ENCODE measurements around the gene SIPA1L3. TPM values are rescaled to one million over a fixed set of nuclear protein-coding genes. Genes with fewer than 3 reads are reported as not detected.
A peak's percentile ranks its signal among the peaks of the same experiment; 100 is the strongest.

The SIPA1L3 gene
- total RNA-seq, 3 donors from 2014 or later = 9.6 to 29.8 (median 28.5) TPM

DNA sequence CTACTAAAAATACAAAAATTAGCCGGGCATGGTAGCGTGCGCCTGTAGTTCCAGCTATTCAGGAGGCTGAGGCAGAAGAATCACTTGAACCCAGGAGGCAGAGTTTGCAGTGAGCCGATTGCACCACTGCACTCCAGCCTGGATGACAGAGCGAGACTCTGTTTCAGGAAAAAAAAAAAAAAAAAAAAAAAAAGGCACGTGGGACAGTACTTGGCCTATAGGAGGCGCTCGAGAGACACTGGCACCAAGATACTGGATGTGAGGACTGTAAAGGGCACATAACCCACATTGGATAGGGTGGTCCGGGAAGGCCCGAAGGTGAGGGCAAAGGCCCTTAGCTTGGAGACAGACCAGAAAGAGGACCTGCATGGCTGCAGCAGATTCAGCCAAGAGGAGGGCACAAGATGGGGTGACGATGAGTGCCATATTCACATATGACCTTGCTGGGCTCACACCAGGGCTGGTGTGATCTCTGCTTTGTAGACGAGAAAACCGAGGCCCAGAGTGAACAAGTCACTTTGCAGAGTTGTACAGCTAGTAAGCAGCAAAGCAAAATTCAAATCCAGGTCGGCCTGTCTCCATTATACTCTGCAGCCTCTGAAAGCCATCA, 227.6 kb downstream of the SIPA1L3 start:
- H3K36me3 ChIP-seq = no peaks in the 10 kb centered on the region
- no peaks in the 10 kb centered on the region for H3K4me1 ChIP-seq
- H3K27me3 ChIP-seq = no peaks in the 10 kb centered on the region
- H3K9me3 ChIP-seq = no peaks in the 10 kb centered on the region
- no peak for TF ChIP-seq POLR2A (IDR thresholded peaks at IDR 0.05)
- TF ChIP-seq, protein P1, sequence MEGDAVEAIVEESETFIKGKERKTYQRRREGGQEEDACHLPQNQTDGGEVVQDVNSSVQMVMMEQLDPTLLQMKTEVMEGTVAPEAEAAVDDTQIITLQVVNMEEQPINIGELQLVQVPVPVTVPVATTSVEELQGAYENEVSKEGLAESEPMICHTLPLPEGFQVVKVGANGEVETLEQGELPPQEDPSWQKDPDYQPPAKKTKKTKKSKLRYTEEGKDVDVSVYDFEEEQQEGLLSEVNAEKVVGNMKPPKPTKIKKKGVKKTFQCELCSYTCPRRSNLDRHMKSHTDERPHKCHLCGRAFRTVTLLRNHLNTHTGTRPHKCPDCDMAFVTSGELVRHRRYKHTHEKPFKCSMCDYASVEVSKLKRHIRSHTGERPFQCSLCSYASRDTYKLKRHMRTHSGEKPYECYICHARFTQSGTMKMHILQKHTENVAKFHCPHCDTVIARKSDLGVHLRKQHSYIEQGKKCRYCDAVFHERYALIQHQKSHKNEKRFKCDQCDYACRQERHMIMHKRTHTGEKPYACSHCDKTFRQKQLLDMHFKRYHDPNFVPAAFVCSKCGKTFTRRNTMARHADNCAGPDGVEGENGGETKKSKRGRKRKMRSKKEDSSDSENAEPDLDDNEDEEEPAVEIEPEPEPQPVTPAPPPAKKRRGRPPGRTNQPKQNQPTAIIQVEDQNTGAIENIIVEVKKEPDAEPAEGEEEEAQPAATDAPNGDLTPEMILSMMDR (IDR thresholded peaks at IDR 0.05) = peak in 1 of 3 donors; percentile 18
- no peak for TF ChIP-seq POLR2AphosphoS5 (IDR thresholded peaks at IDR 0.05)
- H3K27ac ChIP-seq = no peak overlapping the region
- no peak for DNase-seq (ENCODE audit: low spot score in 2 of 2)
- no peak overlapping the region for H3K4me3 ChIP-seq
- intact Hi-C loops (cut with DNase I; ENCODE audit: low total_unique reads) = no loop called here

DNA sequence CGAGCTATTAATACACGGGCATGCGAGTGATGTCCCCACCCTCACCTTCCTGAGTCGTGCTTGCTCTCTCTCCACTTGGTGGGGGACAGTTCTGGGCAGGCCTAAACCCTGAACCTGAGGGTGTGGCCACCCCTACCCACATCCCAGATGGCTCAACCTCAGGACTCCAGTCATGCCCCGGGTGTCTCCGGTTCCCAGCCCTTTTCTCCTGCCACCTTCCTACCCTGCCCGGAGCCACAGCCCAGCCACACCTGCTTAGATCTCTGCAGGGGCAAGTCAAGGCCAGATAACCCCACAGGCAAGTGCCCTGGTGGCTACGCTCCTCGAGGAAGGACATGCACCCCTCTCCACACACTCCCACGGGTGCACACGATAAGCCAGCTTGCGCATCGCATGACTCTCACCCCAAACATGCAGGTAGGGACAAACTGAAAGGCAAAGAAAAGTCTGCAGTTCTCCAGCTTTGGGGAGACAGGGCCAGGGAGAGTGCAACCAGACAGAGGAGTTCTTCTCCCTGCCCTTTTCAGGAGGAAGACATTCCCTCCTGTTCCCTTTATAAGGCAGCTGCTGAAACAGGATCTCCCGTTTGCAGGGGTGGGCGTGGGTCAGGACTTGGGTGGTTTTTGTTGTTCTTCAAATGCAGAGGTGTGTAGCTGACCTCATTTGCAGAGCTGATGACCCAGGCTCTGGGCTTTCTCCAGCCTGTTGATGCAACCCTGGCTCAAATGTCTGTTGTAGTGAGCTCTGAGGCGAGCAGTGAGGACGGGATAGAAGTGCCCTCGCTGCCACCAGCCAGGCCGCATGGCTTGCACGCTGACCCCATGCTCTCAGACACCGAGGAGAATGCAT, 228.4 kb downstream of the SIPA1L3 start:
- no peak overlapping the region for H3K27ac ChIP-seq
- no peaks in the 10 kb centered on the region for H3K4me1 ChIP-seq
- no peak for DNase-seq (ENCODE audit: low spot score in 2 of 2)
- no peak for TF ChIP-seq POLR2A (IDR thresholded peaks at IDR 0.05)
- no peak for TF ChIP-seq POLR2AphosphoS5 (IDR thresholded peaks at IDR 0.05)
- TF ChIP-seq, protein P1 (IDR thresholded peaks at IDR 0.05) = no peak
- no peaks in the 10 kb centered on the region for H3K36me3 ChIP-seq
- no peaks in the 10 kb centered on the region for H3K9me3 ChIP-seq
- H3K4me3 ChIP-seq = no peak overlapping the region
- no peaks in the 10 kb centered on the region for H3K27me3 ChIP-seq
- intact Hi-C loops (cut with DNase I; ENCODE audit: low total_unique reads) = no loop called here

DNA sequence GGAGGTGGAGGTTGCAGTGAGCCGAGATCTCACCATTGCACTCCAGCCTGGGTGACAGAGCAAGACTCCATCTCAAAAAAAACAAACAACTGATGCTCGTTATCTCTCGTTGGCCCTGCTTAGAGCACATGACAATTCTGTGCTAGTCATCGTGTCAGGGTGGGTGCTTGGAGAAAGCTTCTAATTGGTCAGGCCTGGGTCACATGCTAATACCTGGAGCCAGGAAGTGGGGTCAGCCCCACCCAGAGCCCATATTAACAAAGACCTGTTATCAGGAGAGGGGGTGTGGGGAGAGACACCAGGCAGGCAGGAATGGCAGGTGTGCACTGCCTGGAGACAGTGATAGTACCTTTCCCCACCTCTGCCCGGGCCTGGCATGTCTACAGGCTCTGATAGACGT, 232.1 kb downstream of the SIPA1L3 start:
- intact Hi-C loops (cut with DNase I; ENCODE audit: low total_unique reads) = no loop called here
- H3K27ac ChIP-seq = no peak overlapping the region
- no peak overlapping the region for H3K4me3 ChIP-seq
- H3K36me3 ChIP-seq = no peaks in the 10 kb centered on the region
- TF ChIP-seq POLR2A (IDR thresholded peaks at IDR 0.05) = no peak
- H3K4me1 ChIP-seq = no peaks in the 10 kb centered on the region
- H3K27me3 ChIP-seq = no peaks in the 10 kb centered on the region
- H3K9me3 ChIP-seq = no peaks in the 10 kb centered on the region
- DNase-seq (ENCODE audit: low spot score in 2 of 2) = no peak

DNA sequence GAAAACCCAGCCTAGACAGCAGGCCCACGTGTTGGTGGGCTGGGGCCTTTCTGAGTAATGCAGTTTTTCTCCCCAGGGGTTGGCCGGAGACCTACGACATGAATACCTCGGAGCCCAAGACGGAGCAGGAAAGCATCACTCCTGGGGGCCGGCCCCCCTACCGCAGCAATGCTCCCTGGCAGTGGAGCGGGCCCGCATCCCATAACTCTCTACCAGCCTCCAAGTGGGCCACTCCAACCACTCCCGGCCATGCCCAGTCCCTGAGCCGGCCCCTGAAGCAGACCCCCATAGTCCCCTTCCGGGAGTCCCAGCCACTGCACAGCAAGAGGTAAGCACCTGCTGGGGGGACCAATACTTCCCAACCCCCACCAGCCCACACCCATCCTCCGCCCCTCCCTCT, 234.1 kb downstream of the SIPA1L3 start:
- no peak overlapping the region for H3K4me3 ChIP-seq
- intact Hi-C loops (cut with DNase I; ENCODE audit: low total_unique reads) = no loop called here
- H3K27me3 ChIP-seq = no peaks in the 10 kb centered on the region
- TF ChIP-seq POLR2A (IDR thresholded peaks at IDR 0.05) (no peak), POLR2AphosphoS5 (IDR thresholded peaks at IDR 0.05) (no peak)
- TF ChIP-seq, protein P1 (IDR thresholded peaks at IDR 0.05) = no peak
- H3K9me3 ChIP-seq = no peaks in the 10 kb centered on the region
- H3K4me1 ChIP-seq = no peaks in the 10 kb centered on the region
- H3K36me3 ChIP-seq = no peaks in the 10 kb centered on the region
- no peak for DNase-seq (ENCODE audit: low spot score in 2 of 2)
- H3K27ac ChIP-seq = no peak overlapping the region

DNA sequence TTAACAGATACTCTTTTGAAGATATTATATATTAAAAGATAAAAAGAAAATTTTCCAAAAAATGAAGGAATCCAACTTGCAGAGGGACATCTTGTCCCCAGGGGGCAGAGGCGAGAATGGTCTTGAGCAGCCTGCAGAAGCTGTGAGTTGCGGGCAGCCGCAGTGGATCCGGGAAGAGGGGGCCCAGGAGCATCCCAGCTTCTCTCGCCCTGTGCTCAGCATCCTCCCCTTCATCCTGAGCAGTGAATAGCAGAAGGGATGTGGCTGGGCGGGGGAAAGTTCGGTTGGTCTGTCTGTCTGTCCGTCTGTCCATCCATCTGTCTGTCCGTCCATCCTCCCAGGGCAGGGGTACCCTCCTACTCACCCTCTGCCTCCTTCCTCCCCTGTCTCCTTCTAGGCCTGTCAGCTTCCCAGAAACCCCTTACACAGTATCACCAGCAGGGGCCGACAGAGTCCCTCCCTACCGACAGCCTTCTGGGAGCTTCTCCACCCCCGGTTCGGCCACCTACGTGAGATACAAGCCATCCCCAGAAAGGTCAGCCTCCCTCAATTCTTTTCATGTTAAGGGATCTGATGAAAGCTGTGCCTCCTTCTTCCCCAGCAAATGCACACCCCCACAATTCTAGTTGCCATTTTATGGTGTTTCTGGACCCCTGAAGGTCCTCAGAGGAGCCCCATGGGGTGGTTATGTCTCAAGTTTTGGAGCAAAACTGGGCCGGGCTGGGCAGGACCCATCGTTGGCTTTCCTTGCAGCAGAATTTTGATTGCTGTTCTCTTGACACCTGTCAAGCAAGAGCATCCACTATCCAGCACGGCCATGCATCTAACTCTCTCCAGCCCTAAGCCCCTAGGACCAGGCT, 235.4 kb downstream of the SIPA1L3 start:
- no peak overlapping the region for H3K27ac ChIP-seq
- no peaks in the 10 kb centered on the region for H3K27me3 ChIP-seq
- no peak for DNase-seq (ENCODE audit: low spot score in 2 of 2)
- intact Hi-C loops (cut with DNase I; ENCODE audit: low total_unique reads) = no loop called here
- TF ChIP-seq POLR2A (IDR thresholded peaks at IDR 0.05) = no peak
- TF ChIP-seq, protein P1 (IDR thresholded peaks at IDR 0.05) = peak in 2 of 3 donors; percentile 23 to 54
- no peak overlapping the region for H3K4me3 ChIP-seq
- H3K9me3 ChIP-seq = no peaks in the 10 kb centered on the region
- no peaks in the 10 kb centered on the region for H3K36me3 ChIP-seq
- H3K4me1 ChIP-seq = no peaks in the 10 kb centered on the region

Data from breast epithelium (tissue), 4 donors.